Gastrocnemius medialis (tissue), 4 donors: Measurements from ENCODE around the gene STAMBP.

ENCODE experiments used
- CTCF ChIP-seq, 5 experiments: fragments of 450-650 bp in 3 of 5; fragments of 200-600 bp in 2 of 5; sonication (generic) in 2 of 5; IDR thresholded peaks in 4 of 5; conservative IDR thresholded peaks in 1 of 5; 1 replicate in 4 of 5; 2 replicates in 1 of 5; pipeline ENCODE4 v1.5.1; 2016 to 2019; ENCODE audit warnings: antibody characterized with exemption in 5 of 5, mild to moderate bottlenecking in 3 of 5, moderate library complexity in 3 of 5
- POLR2A ChIP-seq, 2 donors: fragments of 450-650 bp; IDR thresholded peaks; one replicate each; pipeline ENCODE4 v1.6.1; 2017; ENCODE audit warnings: antibody characterized with exemption in 2 of 2, mild to moderate bottlenecking in 2 of 2, moderate library complexity in 2 of 2

GRCh38 chr2:73890301-73891092 is 61.7 kb downstream of the STAMBP start:
- TF ChIP-seq POLR2A (IDR thresholded peaks at IDR 0.05): no peak
- no peak for TF ChIP-seq CTCF (IDR thresholded peaks at IDR 0.05 in 4 of 5, conservative IDR thresholded peaks at IDR 0.05 in 1 of 5)
